ENCODE results near the gene MMP28. TPM values are rescaled to one million over a fixed set of nuclear protein-coding genes. Genes with fewer than 3 reads are reported as not detected.
A peak's percentile ranks its signal among the peaks of the same experiment; 100 is the strongest.

Gene MMP28
- total and polyA plus RNA-seq, 4 donors = 30.5 to 72.6 (median 44.3) TPM

DNA sequence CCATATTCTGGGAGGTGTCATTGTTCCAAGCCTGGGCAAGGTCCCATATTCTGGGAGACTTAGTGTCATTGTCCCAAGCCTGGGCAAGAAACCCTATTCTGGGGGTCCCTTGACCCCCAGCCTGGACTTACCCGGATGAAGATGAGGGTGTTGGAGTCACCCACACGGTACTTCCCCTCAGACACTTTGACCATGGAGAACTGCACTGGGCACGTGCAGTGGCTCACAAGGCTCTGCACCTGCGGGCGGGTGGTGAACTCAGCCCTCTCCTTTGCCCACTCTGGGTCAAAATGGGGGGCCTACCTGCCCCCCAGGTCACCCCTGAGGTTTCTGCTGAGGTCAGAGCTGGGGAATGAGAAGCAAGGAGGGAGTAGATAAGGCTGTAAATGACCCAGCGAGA, 46.5 kb downstream of the MMP28 start:
- peaks cover 0 to 21% (median 20%) of the 10 kb centered on the region in 3 donors for H3K27me3 ChIP-seq (ENCODE audit: control insufficient read depth in 3 of 3, insufficient read depth in 3 of 3, low read length in 2 of 3)
- ATAC-seq (ENCODE audit: insufficient read depth, low FRiP score) (no peak), DNase-seq (no peak)
- no peaks in the 10 kb centered on the region for H3K9me3 ChIP-seq (ENCODE audit: control insufficient read depth in 4 of 4, insufficient read depth in 3 of 4, low read length in 3 of 4)
- no peaks in the 10 kb centered on the region for H3K36me3 ChIP-seq (ENCODE audit: control insufficient read depth in 4 of 4, insufficient read depth in 4 of 4, low read length in 4 of 4)
- TF ChIP-seq, protein P1, sequence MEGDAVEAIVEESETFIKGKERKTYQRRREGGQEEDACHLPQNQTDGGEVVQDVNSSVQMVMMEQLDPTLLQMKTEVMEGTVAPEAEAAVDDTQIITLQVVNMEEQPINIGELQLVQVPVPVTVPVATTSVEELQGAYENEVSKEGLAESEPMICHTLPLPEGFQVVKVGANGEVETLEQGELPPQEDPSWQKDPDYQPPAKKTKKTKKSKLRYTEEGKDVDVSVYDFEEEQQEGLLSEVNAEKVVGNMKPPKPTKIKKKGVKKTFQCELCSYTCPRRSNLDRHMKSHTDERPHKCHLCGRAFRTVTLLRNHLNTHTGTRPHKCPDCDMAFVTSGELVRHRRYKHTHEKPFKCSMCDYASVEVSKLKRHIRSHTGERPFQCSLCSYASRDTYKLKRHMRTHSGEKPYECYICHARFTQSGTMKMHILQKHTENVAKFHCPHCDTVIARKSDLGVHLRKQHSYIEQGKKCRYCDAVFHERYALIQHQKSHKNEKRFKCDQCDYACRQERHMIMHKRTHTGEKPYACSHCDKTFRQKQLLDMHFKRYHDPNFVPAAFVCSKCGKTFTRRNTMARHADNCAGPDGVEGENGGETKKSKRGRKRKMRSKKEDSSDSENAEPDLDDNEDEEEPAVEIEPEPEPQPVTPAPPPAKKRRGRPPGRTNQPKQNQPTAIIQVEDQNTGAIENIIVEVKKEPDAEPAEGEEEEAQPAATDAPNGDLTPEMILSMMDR (IDR thresholded peaks at IDR 0.05; ENCODE audit: control extremely low read depth, extremely low read depth) = no peak
- no peak overlapping the region for H3K4me3 ChIP-seq
- no peak overlapping the region for H3K9ac ChIP-seq (ENCODE audit: insufficient read depth in 1 of 2, low read length in 2 of 2)
- H3K27ac ChIP-seq (ENCODE audit: low read depth in 1 of 2, low read length in 1 of 2) = no peak overlapping the region
- 77 to 78% methylated on average over 6 of the region's 6 CpGs for WGBS, 2 donors
- peaks cover 0 to 10% (median 0%) of the 10 kb centered on the region in 5 donors for H3K4me1 ChIP-seq (ENCODE audit: control insufficient read depth in 5 of 5, insufficient read depth in 5 of 5, low read length in 5 of 5)

DNA sequence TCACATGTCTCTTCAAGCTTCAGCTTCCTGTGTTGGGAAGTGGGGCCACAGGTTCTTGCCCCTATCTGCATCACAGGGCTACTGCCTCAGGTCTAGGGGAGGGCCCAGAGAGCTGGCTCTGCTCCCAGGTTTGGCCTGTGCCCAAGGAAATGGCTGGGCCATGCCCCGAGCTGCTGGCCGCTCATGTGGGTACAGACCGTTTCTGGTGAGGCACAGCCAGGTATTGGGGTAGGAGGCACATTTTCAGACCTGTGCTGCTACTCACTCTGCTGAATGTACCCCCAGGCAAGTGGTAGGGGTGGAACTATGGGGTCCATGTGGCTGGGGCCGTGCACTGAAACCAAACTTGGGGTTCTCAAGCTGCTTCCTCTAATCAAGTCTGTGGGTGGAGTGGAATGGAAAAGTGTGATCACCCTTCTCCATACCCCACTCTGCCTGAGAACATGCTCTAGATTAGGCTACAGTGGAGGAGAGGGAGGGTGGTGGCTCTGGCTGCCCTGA, 47.0 kb downstream of the MMP28 start:
- H3K4me1 ChIP-seq (ENCODE audit: control insufficient read depth in 5 of 5, insufficient read depth in 5 of 5, low read length in 5 of 5) = peaks cover 0 to 10% (median 0%) of the 10 kb centered on the region in 5 donors
- no peaks in the 10 kb centered on the region for H3K9me3 ChIP-seq (ENCODE audit: control insufficient read depth in 4 of 4, insufficient read depth in 3 of 4, low read length in 3 of 4)
- WGBS, 2 donors = 17 to 24% methylated on average over 4 of the region's 4 CpGs
- H3K27ac ChIP-seq (ENCODE audit: low read depth in 1 of 2, low read length in 1 of 2) = no peak overlapping the region
- peaks cover 0 to 21% (median 20%) of the 10 kb centered on the region in 3 donors for H3K27me3 ChIP-seq (ENCODE audit: control insufficient read depth in 3 of 3, insufficient read depth in 3 of 3, low read length in 2 of 3)
- TF ChIP-seq, protein P1 (IDR thresholded peaks at IDR 0.05; ENCODE audit: control extremely low read depth, extremely low read depth) = no peak
- no peak overlapping the region for H3K4me3 ChIP-seq
- DNase-seq (no peak), ATAC-seq (ENCODE audit: insufficient read depth, low FRiP score) (no peak)
- H3K36me3 ChIP-seq (ENCODE audit: control insufficient read depth in 4 of 4, insufficient read depth in 4 of 4, low read length in 4 of 4) = no peaks in the 10 kb centered on the region
- H3K9ac ChIP-seq (ENCODE audit: insufficient read depth in 1 of 2, low read length in 2 of 2) = no peak overlapping the region

DNA sequence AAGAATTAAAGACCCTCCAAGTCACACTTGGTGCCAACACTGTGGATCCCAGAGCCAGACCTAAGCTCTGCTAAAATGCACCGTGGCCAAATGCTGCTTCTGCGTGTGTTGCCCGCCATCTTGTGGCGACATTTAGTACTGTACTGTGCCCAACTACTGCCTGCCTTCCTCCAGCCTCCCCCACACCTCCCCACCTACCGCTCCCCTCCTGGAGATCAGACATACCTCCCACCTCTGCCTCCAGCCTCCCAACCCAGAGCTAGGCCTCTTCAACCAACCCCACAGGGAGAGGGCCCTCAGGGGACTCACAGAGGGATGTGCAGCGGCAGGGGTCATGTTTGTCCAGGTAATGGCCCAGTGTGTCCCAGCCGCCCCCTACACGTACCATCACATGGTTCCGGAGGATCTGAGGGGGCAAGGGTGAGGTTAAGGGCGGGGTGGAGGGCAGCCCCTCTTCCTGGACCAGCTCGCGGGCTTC, 47.9 kb downstream of the MMP28 start:
- ATAC-seq (ENCODE audit: insufficient read depth, low FRiP score) (peak; percentile 90), DNase-seq (peak; percentile 79 to 87 (median 81))
- H3K27ac ChIP-seq (ENCODE audit: low read depth in 1 of 2, low read length in 1 of 2) = no peak overlapping the region
- H3K9me3 ChIP-seq (ENCODE audit: control insufficient read depth in 4 of 4, insufficient read depth in 3 of 4, low read length in 3 of 4) = no peaks in the 10 kb centered on the region
- TF ChIP-seq, protein P1 (IDR thresholded peaks at IDR 0.05; ENCODE audit: control extremely low read depth, extremely low read depth) = peak; percentile 97
- no peaks in the 10 kb centered on the region for H3K36me3 ChIP-seq (ENCODE audit: control insufficient read depth in 4 of 4, insufficient read depth in 4 of 4, low read length in 4 of 4)
- H3K4me3 ChIP-seq = no peak overlapping the region
- H3K9ac ChIP-seq (ENCODE audit: insufficient read depth in 1 of 2, low read length in 2 of 2) = no peak overlapping the region
- peaks cover 0 to 6% (median 0%) of the 10 kb centered on the region in 5 donors for H3K4me1 ChIP-seq (ENCODE audit: control insufficient read depth in 5 of 5, insufficient read depth in 5 of 5, low read length in 5 of 5)
- peaks cover 0 to 24% (median 22%) of the 10 kb centered on the region in 3 donors for H3K27me3 ChIP-seq (ENCODE audit: control insufficient read depth in 3 of 3, insufficient read depth in 3 of 3, low read length in 2 of 3)
- 33 to 40% methylated on average over 12 of the region's 12 CpGs for WGBS, 2 donors
